Right lobe of liver (tissue), 4 donors: ENCODE measurements around the gene PAK4.

ENCODE experiments used
- POLR2A ChIP-seq: fragments of 450-650 bp; IDR thresholded peaks from one replicate; pipeline ENCODE4 v1.6.1; 2017; ENCODE audit warnings: antibody characterized with exemption, mild to moderate bottlenecking
- TF ChIP-seq, protein P1 (sequence below), 4 donors: fragments of 200-600 bp in 3 of 4; fragments of 450-650 bp in 1 of 4; IDR thresholded peaks; one replicate each; pipeline versions ENCODE4 v1.5.1 to v1.8.0; 2016 to 2022; ENCODE audit warnings: antibody characterized with exemption in 4 of 4, mild to moderate bottlenecking in 2 of 4
- donor health status: DM: no; HTN: no; CAD: no.
- donor health status: DM: no; HTN: no; CAD: no.
- donor health status: DM: no; HTN: yes; CAD: no.

DNA sequence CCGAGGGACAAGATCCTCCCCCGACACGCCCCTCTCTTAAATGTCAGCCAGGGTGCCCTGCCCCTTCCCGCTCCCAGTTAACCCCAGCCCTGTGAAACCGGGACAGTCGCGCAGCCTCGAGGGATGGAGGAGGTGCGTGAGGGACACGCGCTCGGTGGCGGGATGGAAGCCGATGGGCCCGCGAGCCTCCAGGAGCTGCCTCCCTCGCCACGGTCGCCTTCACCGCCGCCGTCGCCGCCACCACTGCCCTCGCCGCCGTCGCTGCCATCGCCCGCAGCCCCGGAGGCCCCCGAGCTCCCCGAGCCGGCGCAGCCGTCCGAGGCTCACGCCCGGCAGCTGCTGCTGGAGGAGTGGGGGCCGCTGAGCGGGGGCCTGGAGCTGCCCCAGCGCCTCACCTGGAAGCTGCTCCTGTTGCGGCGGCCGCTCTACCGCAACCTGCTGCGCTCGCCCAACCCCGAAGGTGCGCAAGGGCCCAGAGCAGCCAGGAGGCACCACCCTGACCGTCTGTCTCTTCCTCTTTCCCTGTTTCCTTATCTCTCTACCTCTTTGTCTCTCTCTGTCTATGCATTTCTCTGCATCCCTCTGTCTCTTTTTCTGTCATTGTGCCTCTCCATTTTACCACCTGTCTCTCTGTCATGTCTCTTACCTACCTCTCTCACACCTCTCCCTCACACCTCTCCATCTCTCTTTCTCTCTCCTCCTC is 71.4 kb downstream of the PAK4 start, which contains the start of gene NCCRP1:
- TF ChIP-seq, protein P1, sequence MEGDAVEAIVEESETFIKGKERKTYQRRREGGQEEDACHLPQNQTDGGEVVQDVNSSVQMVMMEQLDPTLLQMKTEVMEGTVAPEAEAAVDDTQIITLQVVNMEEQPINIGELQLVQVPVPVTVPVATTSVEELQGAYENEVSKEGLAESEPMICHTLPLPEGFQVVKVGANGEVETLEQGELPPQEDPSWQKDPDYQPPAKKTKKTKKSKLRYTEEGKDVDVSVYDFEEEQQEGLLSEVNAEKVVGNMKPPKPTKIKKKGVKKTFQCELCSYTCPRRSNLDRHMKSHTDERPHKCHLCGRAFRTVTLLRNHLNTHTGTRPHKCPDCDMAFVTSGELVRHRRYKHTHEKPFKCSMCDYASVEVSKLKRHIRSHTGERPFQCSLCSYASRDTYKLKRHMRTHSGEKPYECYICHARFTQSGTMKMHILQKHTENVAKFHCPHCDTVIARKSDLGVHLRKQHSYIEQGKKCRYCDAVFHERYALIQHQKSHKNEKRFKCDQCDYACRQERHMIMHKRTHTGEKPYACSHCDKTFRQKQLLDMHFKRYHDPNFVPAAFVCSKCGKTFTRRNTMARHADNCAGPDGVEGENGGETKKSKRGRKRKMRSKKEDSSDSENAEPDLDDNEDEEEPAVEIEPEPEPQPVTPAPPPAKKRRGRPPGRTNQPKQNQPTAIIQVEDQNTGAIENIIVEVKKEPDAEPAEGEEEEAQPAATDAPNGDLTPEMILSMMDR (IDR thresholded peaks at IDR 0.05) = no peak
- no peak for TF ChIP-seq POLR2A
